Ureter (tissue), 1 donor: ENCODE measurements around the gene BANP. TPM values are rescaled to one million over a fixed set of nuclear protein-coding genes. Genes with fewer than 3 reads are reported as not detected.
"Not testable (repeated sequence)": the region's sequence is repeated elsewhere in the genome, so short reads cannot be mapped to it uniquely, and the experiment has no call there.

Experiments used
- DNase-seq: peaks from one replicate; pipeline ENCODE4 v3.0.0-alpha.2; 2020; ENCODE audit warnings: low spot score
- total RNA-seq: library from RNA; stranded (reverse); gene quantifications from one replicate; pipeline ENCODE4 v1.2.4, GENCODE V29; 2023
- donor health status: DM: yes; HTN: yes; CAD: no.

Gene BANP
- total RNA-seq, 1 donor from 2014 or later, result 30.9 TPM

GRCh38 chr16:88065747-88066142 lies 114.5 kb downstream of the BANP start:
- DNase-seq, result no peak

GRCh38 chr16:88066234-88066633 lies 115.0 kb downstream of the BANP start:
- DNase-seq, result no peak

DNA sequence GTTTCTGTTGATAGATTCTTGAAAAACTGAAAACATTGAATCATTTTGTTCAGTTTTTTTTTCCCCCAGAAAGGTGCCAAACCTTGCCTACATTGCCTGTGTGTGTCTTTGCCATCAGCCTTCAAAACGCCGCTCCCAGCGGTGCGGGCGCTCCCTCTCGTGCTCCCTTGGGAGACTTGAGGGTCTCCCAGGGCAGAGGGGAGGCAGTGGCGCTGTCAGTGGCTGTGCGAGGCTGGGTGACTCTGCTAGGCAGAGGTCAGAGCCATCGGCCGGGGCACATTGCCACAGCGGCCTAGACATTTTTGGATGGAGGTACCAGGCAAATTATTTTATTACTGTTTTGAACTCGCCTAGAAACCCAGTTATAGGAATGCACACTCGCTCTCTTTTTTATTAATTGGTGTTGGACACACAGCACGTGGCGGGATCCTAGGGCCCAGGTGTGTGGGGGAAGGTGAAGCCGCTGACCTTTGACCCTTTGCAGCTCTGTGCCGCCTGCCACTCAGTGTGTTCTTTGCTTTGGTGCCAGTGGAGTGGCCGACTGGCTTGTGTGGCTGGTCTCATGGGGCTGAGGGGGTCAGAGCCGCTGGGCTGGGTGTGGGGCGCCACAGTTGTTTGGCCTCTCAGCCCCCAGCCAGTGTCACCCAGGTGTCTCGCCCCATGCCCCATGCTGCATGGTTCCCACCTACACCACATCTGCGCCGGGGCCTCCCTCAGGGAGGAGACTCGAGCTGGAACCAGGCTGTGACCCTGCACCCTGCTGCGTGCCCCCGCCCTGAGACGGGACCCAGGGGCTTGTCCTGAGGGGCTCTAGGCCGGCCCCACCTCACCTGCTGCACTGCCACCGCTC lies 115.7 kb downstream of the BANP start:
- DNase-seq, result no peak

GRCh38 chr16:88067530-88068411 lies 116.5 kb downstream of the BANP start:
- no peak for DNase-seq

- no peak for DNase-seq
These were observed 117.5 kb downstream of the BANP start for GRCh38 chr16:88068476-88069396.

- no peak for DNase-seq
These were observed 118.3 kb downstream of the BANP start for GRCh38 chr16:88069397-88070168.

GRCh38 chr16:88070341-88070740 lies 119.1 kb downstream of the BANP start:
- DNase-seq, result no peak

- no peak for DNase-seq
These were observed 119.9 kb downstream of the BANP start for GRCh38 chr16:88070989-88071625.

DNA sequence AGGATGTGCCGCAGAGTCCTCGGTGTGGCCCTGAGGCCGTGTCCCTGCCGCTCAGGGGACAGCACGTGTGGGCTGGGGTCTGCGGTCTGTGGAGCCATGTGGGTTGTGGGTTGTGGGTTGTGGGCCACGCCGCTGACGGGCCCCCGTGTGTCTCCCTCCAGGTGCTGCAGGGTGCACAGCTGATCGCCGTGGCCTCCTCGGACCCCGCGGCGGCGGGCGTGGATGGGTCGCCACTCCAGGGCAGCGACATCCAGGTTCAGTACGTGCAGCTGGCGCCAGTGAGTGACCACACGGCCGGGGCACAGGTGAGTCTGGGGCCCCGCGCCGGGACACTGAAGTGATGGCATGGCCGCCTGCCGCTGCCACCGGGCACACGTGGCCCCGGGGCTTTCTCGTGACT lies 120.7 kb downstream of the BANP start:
- no peak for DNase-seq

DNA sequence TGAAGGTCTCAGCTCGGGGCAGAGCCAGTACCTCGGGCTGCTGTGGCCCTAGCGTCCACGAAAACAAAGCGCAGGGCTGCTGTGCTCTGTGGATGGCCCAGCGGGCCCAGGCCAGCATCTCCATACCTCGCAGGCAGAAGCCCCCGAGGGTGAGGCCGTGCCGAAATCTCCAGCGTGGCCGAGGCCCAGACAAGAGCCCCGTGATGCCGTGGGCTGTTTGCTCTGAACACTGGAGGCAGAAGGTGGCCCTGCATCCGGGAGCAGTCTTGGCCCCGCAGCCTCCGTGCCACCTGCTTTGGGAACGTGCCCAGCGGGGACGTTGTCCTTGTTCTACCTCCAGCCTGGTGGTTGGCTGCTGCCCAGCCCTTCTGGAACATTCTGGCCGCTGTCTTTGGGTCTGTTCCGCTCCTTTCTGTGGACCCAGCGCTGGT lies 121.4 kb downstream of the BANP start:
- no peak for DNase-seq

DNA sequence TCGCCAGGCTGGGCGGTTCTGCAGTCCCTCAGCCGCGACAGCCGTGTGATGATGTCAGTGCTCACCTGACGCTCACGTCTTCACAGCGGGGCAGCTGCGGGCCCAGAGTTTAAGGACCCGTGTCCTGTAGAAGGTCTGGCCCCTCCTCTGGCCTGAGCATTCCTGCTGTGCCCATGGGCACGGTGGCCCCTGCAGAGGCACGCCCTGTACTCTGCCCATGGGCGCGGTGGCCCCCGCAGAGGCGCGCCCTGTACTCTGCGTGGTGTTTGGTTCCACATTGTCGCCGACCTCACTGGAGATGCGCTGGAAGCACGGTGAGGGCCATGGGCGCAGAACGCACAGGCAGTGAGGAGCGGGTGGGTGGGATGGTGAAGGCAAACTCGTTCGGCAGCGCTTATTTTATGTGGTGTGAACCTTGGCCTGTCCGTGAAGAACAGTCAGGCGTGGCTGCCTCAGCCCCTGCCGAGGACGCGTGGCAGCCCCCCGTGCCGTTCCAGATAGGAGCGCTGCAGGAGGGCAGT lies 122.0 kb downstream of the BANP start:
- no peak for DNase-seq

GRCh38 chr16:88074041-88074440 lies 122.8 kb downstream of the BANP start:
- DNase-seq, result no peak

DNA sequence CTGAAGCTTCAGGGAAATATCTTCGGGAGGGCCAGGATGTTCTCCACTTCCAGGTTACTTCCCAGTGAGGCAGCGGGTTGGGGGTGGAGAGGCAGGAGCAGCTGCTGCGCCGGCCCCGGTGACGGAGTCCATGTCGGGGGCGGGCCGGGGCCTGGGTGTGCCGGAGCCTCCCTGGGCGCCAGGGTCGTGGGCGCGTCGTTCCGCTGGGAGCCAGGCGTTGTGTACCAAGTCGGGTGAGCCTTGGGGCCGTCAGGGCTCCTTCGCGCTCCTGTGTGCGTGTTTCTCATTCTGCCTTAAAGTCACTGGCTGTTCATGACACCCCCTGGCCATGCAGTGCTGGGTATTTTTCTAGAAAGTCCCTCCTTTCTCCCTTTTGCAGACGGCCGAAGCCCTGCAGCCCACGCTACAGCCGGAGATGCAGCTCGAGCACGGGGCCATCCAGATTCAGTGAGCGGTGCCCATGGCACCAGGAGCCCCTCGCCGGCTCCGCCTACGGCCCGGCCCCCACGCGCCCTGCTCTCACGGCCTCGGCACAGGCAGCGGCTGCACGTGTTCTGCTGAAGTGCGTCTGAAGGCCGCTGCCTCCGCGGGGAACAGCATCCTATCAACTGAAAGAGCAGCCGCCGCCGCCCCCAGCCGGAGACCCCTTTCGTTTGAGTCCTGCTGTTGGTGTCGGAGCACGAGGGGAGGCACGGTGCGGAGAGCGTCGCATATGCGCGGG lies 125.1 kb downstream of the BANP start:
- no peak for DNase-seq

DNA sequence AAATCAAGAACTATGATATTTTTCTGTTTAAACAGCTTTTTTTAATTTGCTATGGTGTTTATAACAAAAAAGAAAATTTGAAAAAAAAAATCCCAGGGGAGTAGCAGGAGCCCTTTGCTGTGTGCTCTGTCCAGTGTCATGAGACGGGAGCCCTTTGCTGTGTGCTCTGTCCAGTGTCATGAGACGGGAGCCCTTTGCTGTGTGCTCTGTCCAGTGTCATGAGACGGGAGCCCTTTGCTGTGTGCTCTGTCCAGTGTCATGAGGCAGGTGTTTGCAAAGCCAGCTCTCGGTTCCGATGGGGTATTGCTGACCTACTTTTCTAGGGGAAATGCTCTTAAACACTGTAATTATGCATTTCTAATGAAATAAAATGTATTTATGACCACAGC lies 125.7 kb downstream of the BANP start:
- DNase-seq, result not testable (repeated sequence)

- DNase-seq, result no peak
These were observed 126.3 kb downstream of the BANP start for GRCh38 chr16:88077328-88078108.

- DNase-seq, result no peak
These were observed 127.0 kb downstream of the BANP start for GRCh38 chr16:88078111-88078775.

DNA sequence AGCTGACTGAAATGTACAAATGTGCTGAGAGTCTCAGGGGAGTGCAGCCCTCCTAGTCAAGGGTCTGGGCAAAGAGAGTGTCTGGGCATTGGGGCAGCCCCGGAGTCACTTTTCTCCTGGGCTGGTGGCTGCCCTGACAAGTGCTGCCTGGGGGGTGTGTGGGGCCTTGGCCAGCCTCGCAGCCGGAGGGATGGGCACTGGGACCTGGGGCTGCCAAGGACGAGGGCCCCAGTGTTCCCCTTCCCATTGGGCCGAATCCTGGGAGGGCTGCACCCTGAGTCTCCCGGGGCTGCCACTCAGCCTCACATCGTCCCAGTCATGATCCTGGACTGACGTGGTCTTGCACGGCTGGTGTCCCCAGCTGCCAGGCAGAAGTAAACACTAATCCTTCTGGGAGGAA lies 132.3 kb downstream of the BANP start:
- DNase-seq, result no peak

DNA sequence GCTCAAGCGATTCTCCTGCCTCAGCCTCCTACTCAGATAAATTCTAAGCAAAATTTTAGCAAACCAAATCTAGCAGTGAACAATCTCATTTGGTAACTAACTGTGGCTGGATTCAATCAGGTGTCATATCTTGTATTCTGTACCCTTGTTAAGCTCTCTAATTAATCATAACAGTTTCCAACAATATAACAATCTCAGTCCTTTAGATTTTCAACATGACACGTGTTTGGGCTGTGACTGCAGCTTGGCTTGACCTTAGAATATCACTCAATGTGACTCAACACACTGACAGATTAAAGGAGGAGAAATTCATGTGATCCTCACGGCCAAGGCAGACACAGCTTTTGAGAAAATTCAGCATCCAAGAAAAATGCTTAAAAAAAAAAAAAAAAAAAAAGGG lies 133.6 kb downstream of the BANP start:
- DNase-seq, result no peak
